HCT116 (cell line): Measurements from ENCODE around the gene HORMAD1.

Source experiments
- CTCF ChIP-seq, 3 experiments: fragments of 200-600 bp in 1 of 3; sonication (generic) in 1 of 3; IDR thresholded peaks in 2 of 3; conservative IDR thresholded peaks in 1 of 3; 2 replicates each; pipeline ENCODE4 v1.5.1; 2012 to 2017; ENCODE audit warnings: low read depth in 2 of 3, low read length in 2 of 3, antibody characterized with exemption in 1 of 3, borderline replicate concordance in 1 of 3, control low read depth in 1 of 3, mild to moderate bottlenecking in 1 of 3, mixed read lengths in 1 of 3, mixed run types in 1 of 3, moderate library complexity in 1 of 3; ENCODE audit not compliant: insufficient read depth in 1 of 3
- ELF1 ChIP-seq: IDR thresholded peaks from 2 replicates; pipeline ENCODE4 v1.6.1; 2012; ENCODE audit warnings: low read depth, borderline replicate concordance
- EZH2 ChIP-seq: fragments of 200-600 bp; sonication (generic); IDR thresholded peaks from 2 replicates; pipeline ENCODE4 v1.6.1; 2017; ENCODE audit warnings: antibody characterized with exemption, mixed run types
- EZH2phosphoT487 ChIP-seq: fragments of 200-600 bp; IDR thresholded peaks from 2 replicates; pipeline ENCODE4 v1.6.1; 2018; ENCODE audit warnings: antibody characterized with exemption, borderline replicate concordance
- POLR2A ChIP-seq: IDR thresholded peaks from 2 replicates; pipeline ENCODE4 v1.7.0; 2011; ENCODE audit warnings: borderline replicate concordance; ENCODE audit not compliant: insufficient read depth, insufficient read length; ENCODE audit errors: extremely low read depth
- POLR2AphosphoS5 ChIP-seq: IDR thresholded peaks from 2 replicates; pipeline ENCODE4 v1.6.1; 2011; ENCODE audit warnings: mild to moderate bottlenecking, low read depth, low read length, moderate library complexity
- RAD21 ChIP-seq: IDR thresholded peaks from 2 replicates; pipeline ENCODE4 v1.6.1; 2012; ENCODE audit warnings: low read depth, mild to moderate bottlenecking
- REST ChIP-seq: IDR thresholded peaks from 2 replicates; pipeline ENCODE4 v1.6.1; 2012; ENCODE audit warnings: low read depth
- SRF ChIP-seq: IDR thresholded peaks from 2 replicates; pipeline ENCODE4 v1.6.1; 2012; ENCODE audit warnings: low read depth
- YY1 ChIP-seq: IDR thresholded peaks from 2 replicates; pipeline ENCODE4 v1.6.1; 2011; ENCODE audit warnings: low read length, low read depth, moderate library complexity, mild to moderate bottlenecking; ENCODE audit not compliant: insufficient replicate concordance; ENCODE audit errors: extremely low read depth
- ZFX ChIP-seq: fragments of 450-650 bp; IDR thresholded peaks from 2 replicates; pipeline ENCODE4 v1.6.1; 2017
- ZNF274 ChIP-seq: fragments of 200-500 bp; sonication (Bioruptor generic); IDR thresholded peaks from 2 replicates; pipeline ENCODE4 v1.6.1; 2014; ENCODE audit warnings: mild to moderate bottlenecking, low read depth, low read length, inconsistent platforms

- TF ChIP-seq ZNF274 (no peak), POLR2AphosphoS5 (no peak), CTCF (IDR thresholded peaks at IDR 0.05 in 2 of 3, conservative IDR thresholded peaks at IDR 0.05 in 1 of 3; ENCODE audit: borderline replicate concordance in 1 of 3, insufficient read depth in 1 of 3, low read depth in 2 of 3, low read length in 2 of 3) (no peak), REST (no peak), EZH2 (no peak), EZH2phosphoT487 (no peak), ZFX (no peak), YY1 (no peak), SRF (no peak), RAD21 (no peak), ELF1 (no peak), POLR2A (no peak)
These were observed 70.5 kb downstream of the HORMAD1 start for GRCh38 chr1:150650193-150650592.
